Measurements from ENCODE around the gene ATP1A2. TPM values are rescaled to one million over a fixed set of nuclear protein-coding genes. Genes with fewer than 3 reads are reported as not detected.

ATP1A2 gene
- total RNA-seq, 1 experiment from 2014 or later: 23.2 TPM

DNA sequence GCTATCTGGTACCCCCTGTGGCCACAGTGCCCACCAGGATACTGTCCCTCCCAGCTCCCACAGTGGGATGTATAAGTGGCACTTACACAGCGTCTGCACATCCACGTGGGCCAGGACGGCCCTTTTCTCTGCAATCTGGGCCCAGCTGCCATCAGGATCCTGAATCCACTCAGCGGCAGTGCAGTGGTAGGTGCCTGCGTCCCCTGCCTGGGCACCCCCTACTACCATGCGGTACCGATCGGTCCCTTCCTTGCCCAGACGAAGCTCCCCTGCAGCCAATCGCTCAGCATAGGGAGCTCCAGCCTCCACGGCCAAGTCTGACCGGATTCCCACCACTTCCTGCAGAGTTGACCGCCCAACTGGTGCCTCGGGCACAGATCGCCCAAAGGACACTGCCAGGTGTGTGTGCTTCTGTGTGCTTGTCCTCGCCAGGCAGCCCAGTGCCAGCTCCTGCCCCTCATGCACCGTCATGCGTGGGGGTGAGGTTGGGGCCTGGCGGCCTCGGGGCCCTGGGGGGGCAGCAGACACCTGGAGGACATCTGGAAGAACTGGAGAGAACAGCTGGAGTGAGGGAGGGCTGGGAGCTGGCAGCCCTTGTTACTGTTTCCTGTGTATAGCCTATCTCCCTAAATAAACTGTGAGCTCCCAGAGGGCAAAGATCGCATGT, 21.8 kb upstream of the ATP1A2 start (continued):
- TF ChIP-seq ESRRA (CRISPR knock-in tag; IDR thresholded peaks at IDR 0.05; ENCODE audit: borderline replicate concordance) (no peak), TP53 (CRISPR knock-in tag; IDR thresholded peaks at IDR 0.05) (no peak)

DNA sequence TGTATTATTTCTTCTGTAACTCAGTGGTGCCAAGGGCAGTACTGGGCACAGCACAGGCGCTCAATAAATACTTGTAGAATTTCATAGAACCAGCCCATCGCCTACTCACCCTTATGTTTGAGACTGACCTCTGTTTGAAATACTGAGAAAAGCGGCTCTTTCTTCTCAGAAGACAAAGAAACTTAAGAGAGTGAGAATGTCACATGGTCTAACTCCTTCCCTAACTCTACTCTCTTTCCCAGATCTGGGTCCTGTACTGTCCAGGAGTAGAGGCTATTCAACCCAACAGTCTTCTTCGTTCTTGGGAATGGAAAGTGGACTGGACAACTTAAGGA, 21.3 kb upstream of the ATP1A2 start:
- no peak for DNase-seq (ENCODE audit: low spot score)
- Mint-ChIP-seq H3K36me3 (peaks cover 22% of the 10 kb centered on the region), H3K4me1 (peaks cover 46% of the 10 kb centered on the region), H3K4me3 (no peak overlapping the region), H3K27me3 (ENCODE audit: low read depth) (peaks cover under 1% of the 10 kb centered on the region; the same call in 1 of the 2 replicates), H3K27ac (peak overlapping the region; percentile 41), H3K9me3 (no peaks in the 10 kb centered on the region)
- ChIA-PET POLR2A (interaction anchor here (1.5 kb wide), 1 partner anchor 9 kb away, joined by 5 read pairs; no protein-coding TSS in a partner anchor), CTCF (interaction anchor here (6.5 kb wide), 1 partner anchor 8 kb away, joined by 170 read pairs; no protein-coding TSS in a partner anchor)
- no peak for ATAC-seq
- TF ChIP-seq SOX15 (CRISPR knock-in tag; IDR thresholded peaks at IDR 0.05): no peak
- TF ChIP-seq ZNF232 (CRISPR knock-in tag; IDR thresholded peaks at IDR 0.05): no peak
- TF ChIP-seq, protein P1, sequence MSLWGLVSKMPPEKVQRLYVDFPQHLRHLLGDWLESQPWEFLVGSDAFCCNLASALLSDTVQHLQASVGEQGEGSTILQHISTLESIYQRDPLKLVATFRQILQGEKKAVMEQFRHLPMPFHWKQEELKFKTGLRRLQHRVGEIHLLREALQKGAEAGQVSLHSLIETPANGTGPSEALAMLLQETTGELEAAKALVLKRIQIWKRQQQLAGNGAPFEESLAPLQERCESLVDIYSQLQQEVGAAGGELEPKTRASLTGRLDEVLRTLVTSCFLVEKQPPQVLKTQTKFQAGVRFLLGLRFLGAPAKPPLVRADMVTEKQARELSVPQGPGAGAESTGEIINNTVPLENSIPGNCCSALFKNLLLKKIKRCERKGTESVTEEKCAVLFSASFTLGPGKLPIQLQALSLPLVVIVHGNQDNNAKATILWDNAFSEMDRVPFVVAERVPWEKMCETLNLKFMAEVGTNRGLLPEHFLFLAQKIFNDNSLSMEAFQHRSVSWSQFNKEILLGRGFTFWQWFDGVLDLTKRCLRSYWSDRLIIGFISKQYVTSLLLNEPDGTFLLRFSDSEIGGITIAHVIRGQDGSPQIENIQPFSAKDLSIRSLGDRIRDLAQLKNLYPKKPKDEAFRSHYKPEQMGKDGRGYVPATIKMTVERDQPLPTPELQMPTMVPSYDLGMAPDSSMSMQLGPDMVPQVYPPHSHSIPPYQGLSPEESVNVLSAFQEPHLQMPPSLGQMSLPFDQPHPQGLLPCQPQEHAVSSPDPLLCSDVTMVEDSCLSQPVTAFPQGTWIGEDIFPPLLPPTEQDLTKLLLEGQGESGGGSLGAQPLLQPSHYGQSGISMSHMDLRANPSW (CRISPR knock-in tag; conservative IDR thresholded peaks at IDR 0.05; ENCODE audit: low read depth): no peak
- TF ChIP-seq TCF7 (CRISPR knock-in tag; IDR thresholded peaks at IDR 0.05; ENCODE audit: low read depth): no peak
- no peak for TF ChIP-seq TP53 (CRISPR knock-in tag; IDR thresholded peaks at IDR 0.05)
- TF ChIP-seq, protein P2, sequence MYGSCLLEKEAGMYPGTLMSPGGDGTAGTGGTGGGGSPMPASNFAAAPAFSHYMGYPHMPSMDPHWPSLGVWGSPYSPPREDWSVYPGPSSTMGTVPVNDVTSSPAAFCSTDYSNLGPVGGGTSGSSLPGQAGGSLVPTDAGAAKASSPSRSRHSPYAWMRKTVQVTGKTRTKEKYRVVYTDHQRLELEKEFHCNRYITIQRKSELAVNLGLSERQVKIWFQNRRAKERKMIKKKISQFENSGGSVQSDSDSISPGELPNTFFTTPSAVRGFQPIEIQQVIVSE (CRISPR knock-in tag; IDR thresholded peaks at IDR 0.05; ENCODE audit: borderline replicate concordance): no peak
- TF ChIP-seq, protein P3, sequence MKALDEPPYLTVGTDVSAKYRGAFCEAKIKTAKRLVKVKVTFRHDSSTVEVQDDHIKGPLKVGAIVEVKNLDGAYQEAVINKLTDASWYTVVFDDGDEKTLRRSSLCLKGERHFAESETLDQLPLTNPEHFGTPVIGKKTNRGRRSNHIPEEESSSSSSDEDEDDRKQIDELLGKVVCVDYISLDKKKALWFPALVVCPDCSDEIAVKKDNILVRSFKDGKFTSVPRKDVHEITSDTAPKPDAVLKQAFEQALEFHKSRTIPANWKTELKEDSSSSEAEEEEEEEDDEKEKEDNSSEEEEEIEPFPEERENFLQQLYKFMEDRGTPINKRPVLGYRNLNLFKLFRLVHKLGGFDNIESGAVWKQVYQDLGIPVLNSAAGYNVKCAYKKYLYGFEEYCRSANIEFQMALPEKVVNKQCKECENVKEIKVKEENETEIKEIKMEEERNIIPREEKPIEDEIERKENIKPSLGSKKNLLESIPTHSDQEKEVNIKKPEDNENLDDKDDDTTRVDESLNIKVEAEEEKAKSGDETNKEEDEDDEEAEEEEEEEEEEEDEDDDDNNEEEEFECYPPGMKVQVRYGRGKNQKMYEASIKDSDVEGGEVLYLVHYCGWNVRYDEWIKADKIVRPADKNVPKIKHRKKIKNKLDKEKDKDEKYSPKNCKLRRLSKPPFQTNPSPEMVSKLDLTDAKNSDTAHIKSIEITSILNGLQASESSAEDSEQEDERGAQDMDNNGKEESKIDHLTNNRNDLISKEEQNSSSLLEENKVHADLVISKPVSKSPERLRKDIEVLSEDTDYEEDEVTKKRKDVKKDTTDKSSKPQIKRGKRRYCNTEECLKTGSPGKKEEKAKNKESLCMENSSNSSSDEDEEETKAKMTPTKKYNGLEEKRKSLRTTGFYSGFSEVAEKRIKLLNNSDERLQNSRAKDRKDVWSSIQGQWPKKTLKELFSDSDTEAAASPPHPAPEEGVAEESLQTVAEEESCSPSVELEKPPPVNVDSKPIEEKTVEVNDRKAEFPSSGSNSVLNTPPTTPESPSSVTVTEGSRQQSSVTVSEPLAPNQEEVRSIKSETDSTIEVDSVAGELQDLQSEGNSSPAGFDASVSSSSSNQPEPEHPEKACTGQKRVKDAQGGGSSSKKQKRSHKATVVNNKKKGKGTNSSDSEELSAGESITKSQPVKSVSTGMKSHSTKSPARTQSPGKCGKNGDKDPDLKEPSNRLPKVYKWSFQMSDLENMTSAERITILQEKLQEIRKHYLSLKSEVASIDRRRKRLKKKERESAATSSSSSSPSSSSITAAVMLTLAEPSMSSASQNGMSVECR (CRISPR knock-in tag; IDR thresholded peaks at IDR 0.05; ENCODE audit: borderline replicate concordance): no peak
- no peak for TF ChIP-seq NFE2L1 (CRISPR knock-in tag; IDR thresholded peaks at IDR 0.05)
- TF ChIP-seq, protein P4, sequence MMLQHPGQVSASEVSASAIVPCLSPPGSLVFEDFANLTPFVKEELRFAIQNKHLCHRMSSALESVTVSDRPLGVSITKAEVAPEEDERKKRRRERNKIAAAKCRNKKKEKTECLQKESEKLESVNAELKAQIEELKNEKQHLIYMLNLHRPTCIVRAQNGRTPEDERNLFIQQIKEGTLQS (CRISPR knock-in tag; conservative IDR thresholded peaks at IDR 0.05): no peak
- no peak for TF ChIP-seq PRRX2 (CRISPR knock-in tag; IDR thresholded peaks at IDR 0.05)
- no peak for TF ChIP-seq GRHL2 (CRISPR knock-in tag; IDR thresholded peaks at IDR 0.05; ENCODE audit: insufficient replicate concordance, severe bottlenecking)
- TF ChIP-seq FOXK1 (CRISPR knock-in tag; IDR thresholded peaks at IDR 0.05): no peak
- TF ChIP-seq, protein P5, sequence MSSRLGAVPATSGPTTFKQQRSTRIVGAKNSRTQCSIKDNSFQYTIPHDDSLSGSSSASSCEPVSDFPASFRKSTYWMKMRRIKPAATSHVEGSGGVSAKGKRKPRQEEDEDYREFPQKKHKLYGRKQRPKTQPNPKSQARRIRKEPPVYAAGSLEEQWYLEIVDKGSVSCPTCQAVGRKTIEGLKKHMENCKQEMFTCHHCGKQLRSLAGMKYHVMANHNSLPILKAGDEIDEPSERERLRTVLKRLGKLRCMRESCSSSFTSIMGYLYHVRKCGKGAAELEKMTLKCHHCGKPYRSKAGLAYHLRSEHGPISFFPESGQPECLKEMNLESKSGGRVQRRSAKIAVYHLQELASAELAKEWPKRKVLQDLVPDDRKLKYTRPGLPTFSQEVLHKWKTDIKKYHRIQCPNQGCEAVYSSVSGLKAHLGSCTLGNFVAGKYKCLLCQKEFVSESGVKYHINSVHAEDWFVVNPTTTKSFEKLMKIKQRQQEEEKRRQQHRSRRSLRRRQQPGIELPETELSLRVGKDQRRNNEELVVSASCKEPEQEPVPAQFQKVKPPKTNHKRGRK (CRISPR knock-in tag; IDR thresholded peaks at IDR 0.05; ENCODE audit: borderline replicate concordance): no peak
- TF ChIP-seq FOXP1 (CRISPR knock-in tag; IDR thresholded peaks at IDR 0.05; ENCODE audit: borderline replicate concordance): no peak
- no peak for TF ChIP-seq ZNF671 (CRISPR knock-in tag; IDR thresholded peaks at IDR 0.05)
- TF ChIP-seq, protein P6, sequence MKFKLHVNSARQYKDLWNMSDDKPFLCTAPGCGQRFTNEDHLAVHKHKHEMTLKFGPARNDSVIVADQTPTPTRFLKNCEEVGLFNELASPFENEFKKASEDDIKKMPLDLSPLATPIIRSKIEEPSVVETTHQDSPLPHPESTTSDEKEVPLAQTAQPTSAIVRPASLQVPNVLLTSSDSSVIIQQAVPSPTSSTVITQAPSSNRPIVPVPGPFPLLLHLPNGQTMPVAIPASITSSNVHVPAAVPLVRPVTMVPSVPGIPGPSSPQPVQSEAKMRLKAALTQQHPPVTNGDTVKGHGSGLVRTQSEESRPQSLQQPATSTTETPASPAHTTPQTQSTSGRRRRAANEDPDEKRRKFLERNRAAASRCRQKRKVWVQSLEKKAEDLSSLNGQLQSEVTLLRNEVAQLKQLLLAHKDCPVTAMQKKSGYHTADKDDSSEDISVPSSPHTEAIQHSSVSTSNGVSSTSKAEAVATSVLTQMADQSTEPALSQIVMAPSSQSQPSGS (CRISPR knock-in tag; IDR thresholded peaks at IDR 0.05; ENCODE audit: borderline replicate concordance, low read depth): no peak
- no peak for TF ChIP-seq SMAD4 (CRISPR knock-in tag; IDR thresholded peaks at IDR 0.05)

All from WTC11 (cell line).